Brain microvascular endothelial cell (primary cell): Measurements from ENCODE around the gene AZU1.
"Not testable (repeated sequence)": the region's sequence is repeated elsewhere in the genome, so short reads cannot be mapped to it uniquely, and the experiment has no call there.

Experiments
- DNase-seq: peaks from one replicate; pipeline ENCODE4 v3.0.0-alpha.2; 2020
- H3K27ac ChIP-seq: fragments of 250-450 bp; sonication (Bioruptor Pico); 2 replicates; pipeline ENCODE4 v1.5.1; 2020; ENCODE audit warnings: mild to moderate bottlenecking, moderate library complexity
- H3K27me3 ChIP-seq: fragments of 250-450 bp; sonication (Bioruptor Pico); replicated peaks from 2 replicates; pipeline ENCODE4 v1.5.1; 2020; ENCODE audit warnings: mild to moderate bottlenecking
- H3K36me3 ChIP-seq: fragments of 250-450 bp; sonication (Bioruptor Pico); replicated peaks from 2 replicates; pipeline ENCODE4 v1.5.1; 2020; ENCODE audit warnings: mild to moderate bottlenecking
- H3K4me3 ChIP-seq: 2 replicates; pipeline ENCODE4 v1.5.1; 2011; ENCODE audit warnings: low read depth, mild to moderate bottlenecking, control low read depth, low read length, moderate library complexity
- CTCF ChIP-seq: IDR thresholded peaks from 2 replicates; pipeline ENCODE4 v1.5.1; 2011; ENCODE audit warnings: low read depth, mild to moderate bottlenecking, moderate library complexity, low read length, control low read depth, inconsistent platforms; ENCODE audit errors: missing control alignments
- in situ Hi-C: cut with HindIII; loops from 2 replicates; pipeline ENCODE4 v1.10.0; 2017; ENCODE audit warnings: low sequenced_read_pairs, low pct_ligation_motif_present

AZU1 gene

GRCh38 chr19:843180-843835 lies 15.7 kb downstream of the AZU1 start:
- peaks cover 37% of the 10 kb centered on the region for H3K27me3 ChIP-seq
- no peaks in the 10 kb centered on the region for H3K36me3 ChIP-seq
- TF ChIP-seq CTCF, result peak; percentile 33
- H3K27ac ChIP-seq, result no peak overlapping the region
- no peak for DNase-seq
- in situ Hi-C loops, result no loop called here
- no peak overlapping the region for H3K4me3 ChIP-seq

GRCh38 chr19:843836-844545 lies 16.4 kb downstream of the AZU1 start:
- peaks cover 38% of the 10 kb centered on the region for H3K27me3 ChIP-seq
- H3K4me3 ChIP-seq, result no peak overlapping the region
- no peak for TF ChIP-seq CTCF
- no peak overlapping the region for H3K27ac ChIP-seq
- in situ Hi-C loops, result no loop called here
- no peak for DNase-seq
- H3K36me3 ChIP-seq, result no peaks in the 10 kb centered on the region

GRCh38 chr19:844546-844971 lies 16.9 kb downstream of the AZU1 start:
- TF ChIP-seq CTCF, result no peak
- no peak for DNase-seq
- Histone ChIP-seq H3K27ac (no peak overlapping the region), H3K27me3 (peaks cover 38% of the 10 kb centered on the region), H3K36me3 (no peaks in the 10 kb centered on the region), H3K4me3 (no peak overlapping the region)
- in situ Hi-C loops, result no loop called here

- Histone ChIP-seq H3K27me3 (peaks cover 38% of the 10 kb centered on the region), H3K27ac (no peak overlapping the region), H3K36me3 (no peaks in the 10 kb centered on the region), H3K4me3 (no peak overlapping the region)
- in situ Hi-C loops, result no loop called here
- no peak for TF ChIP-seq CTCF
- no peak for DNase-seq
Measured at GRCh38 chr19:845707-846521, 18.3 kb downstream of the AZU1 start.

- DNase-seq, result no peak
- no peaks in the 10 kb centered on the region for H3K36me3 ChIP-seq
- TF ChIP-seq CTCF, result no peak
- in situ Hi-C loops, result no loop called here
- H3K4me3 ChIP-seq, result no peak overlapping the region
- H3K27me3 ChIP-seq, result peaks cover 29% of the 10 kb centered on the region
- H3K27ac ChIP-seq, result no peak overlapping the region
Measured at GRCh38 chr19:848386-848921, 20.8 kb downstream of the AZU1 start.

GRCh38 chr19:849195-849594 lies 21.6 kb downstream of the AZU1 start:
- H3K36me3 ChIP-seq, H3K4me3 ChIP-seq, H3K27ac ChIP-seq, DNase-seq, in situ Hi-C loops: not testable (repeated sequence)
- H3K27me3 ChIP-seq, result peaks cover 23% of the 10 kb centered on the region
